HG03469 (cell line): Measurements from ENCODE around the gene SP140L.
"Not testable (repeated sequence)": the region's sequence is repeated elsewhere in the genome, so short reads cannot be mapped to it uniquely, and the experiment has no call there.

Experiments
- ATAC-seq: cut with Tn5 transposase; IDR thresholded peaks from one replicate; pipeline ENCODE4 v1.9.1; 2021; ENCODE audit warnings: mild to moderate bottlenecking, moderate library complexity, moderate number of reproducible peaks; ENCODE audit not compliant: unreplicated experiment

Gene SP140L

GRCh38 chr2:230323385-230324106 lies 3.4 kb upstream of the SP140L start:
- ATAC-seq = no peak

GRCh38 chr2:230324503-230324902 lies 2.5 kb upstream of the SP140L start:
- no peak for ATAC-seq

- ATAC-seq = no peak
Measured at GRCh38 chr2:230325316-230326243, 1.4 kb upstream of the SP140L start.

- peak; percentile 42 for ATAC-seq
Measured at GRCh38 chr2:230327418-230328154, 593 bp downstream of the SP140L start.

GRCh38 chr2:230328155-230328458 lies 1.1 kb downstream of the SP140L start:
- no peak for ATAC-seq

GRCh38 chr2:230329946-230330605 lies 3.1 kb downstream of the SP140L start:
- no peak for ATAC-seq

GRCh38 chr2:230330725-230331124 lies 3.7 kb downstream of the SP140L start:
- ATAC-seq = no peak

GRCh38 chr2:230335461-230335863 lies 8.5 kb downstream of the SP140L start:
- ATAC-seq = no peak

GRCh38 chr2:230335864-230336506 lies 9.0 kb downstream of the SP140L start:
- ATAC-seq = no peak

- not testable (repeated sequence) for ATAC-seq
Measured at GRCh38 chr2:230341936-230342528, 15.0 kb downstream of the SP140L start.

GRCh38 chr2:230343041-230343624 lies 16.1 kb downstream of the SP140L start:
- not testable (repeated sequence) for ATAC-seq

- ATAC-seq = no peak
Measured at GRCh38 chr2:230343747-230344146, 16.8 kb downstream of the SP140L start.

- no peak for ATAC-seq
Measured at GRCh38 chr2:230346465-230346864, 19.5 kb downstream of the SP140L start.

- no peak for ATAC-seq
Measured at GRCh38 chr2:230346921-230347533, 20.0 kb downstream of the SP140L start.

GRCh38 chr2:230347659-230348305 lies 20.8 kb downstream of the SP140L start:
- ATAC-seq = no peak

GRCh38 chr2:230348787-230349186 lies 21.8 kb downstream of the SP140L start:
- ATAC-seq = no peak

- no peak for ATAC-seq
Measured at GRCh38 chr2:230356084-230356483, 29.1 kb downstream of the SP140L start.

GRCh38 chr2:230358305-230358704 lies 31.3 kb downstream of the SP140L start:
- no peak for ATAC-seq

- no peak for ATAC-seq
Measured at GRCh38 chr2:230360028-230360427, 33.0 kb downstream of the SP140L start.
